Measurements from ENCODE around the gene CAMK2B.

Gene CAMK2B

DNA sequence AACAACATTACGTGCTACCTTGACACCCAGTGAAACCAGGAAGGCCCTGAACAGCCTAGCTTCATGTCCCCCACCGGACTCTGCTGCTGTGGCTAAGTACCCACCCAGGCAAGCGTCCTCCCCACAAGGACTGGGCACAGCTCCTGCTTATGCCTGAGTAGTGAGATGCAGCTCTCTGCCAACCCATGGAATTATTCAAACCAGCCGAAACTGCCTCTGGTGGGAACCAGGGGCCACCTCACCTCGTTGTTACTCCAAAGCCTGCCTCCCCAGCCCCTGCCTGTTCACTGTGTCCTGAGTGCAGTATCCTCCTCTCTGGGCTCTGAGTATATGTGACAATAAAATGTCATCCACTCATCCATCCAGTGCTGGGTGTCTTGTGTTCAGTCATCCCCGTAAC, 52.4 kb downstream of the CAMK2B start:
- no peak for DNase-seq

DNA sequence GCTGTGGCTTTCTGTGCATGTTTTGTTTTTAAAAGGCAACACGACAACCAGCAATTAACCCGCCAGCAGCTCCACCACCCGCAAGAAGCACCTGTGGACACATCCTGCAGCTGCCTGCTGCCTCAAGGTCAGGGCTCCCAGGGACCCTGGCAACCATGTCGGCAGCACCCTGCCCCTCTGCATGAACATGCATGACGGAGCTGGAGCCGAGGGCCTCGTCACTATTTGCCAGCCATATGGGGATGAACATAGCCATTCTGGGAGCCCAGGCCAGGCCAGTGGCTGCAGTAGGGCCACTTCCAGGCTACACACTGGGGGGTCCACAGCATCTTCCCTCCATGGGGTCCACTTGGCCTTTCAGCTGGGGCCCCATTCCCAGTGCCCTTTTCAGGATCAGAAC, 52.9 kb downstream of the CAMK2B start:
- DNase-seq, result no peak

DNA sequence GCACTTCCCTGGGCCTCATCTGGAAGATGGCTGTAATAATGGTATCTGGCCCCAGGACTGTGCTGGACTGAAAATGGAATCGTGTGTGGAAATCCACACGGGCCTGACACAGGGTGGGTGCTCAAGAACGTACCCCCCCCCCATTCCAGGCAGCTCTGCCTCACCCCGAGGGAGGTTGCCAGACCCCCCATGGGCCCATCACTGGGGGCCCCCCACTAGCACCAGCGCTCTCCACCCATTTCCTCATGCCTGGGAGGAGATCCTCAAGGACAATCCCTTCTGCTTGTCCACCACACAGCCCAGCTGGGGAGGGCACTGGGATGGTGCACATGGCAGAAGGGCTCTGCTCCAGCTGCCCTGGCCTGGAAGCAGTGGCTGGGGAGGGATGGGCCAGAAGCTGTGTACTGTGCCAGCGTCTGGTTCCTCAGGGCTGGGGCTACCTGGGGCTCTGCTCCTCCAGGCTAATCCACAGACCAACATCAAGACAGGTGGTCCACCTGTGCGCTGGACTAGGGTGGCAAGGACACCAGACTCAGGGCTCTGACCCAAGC, 55.4 kb downstream of the CAMK2B start:
- no peak for DNase-seq

DNA sequence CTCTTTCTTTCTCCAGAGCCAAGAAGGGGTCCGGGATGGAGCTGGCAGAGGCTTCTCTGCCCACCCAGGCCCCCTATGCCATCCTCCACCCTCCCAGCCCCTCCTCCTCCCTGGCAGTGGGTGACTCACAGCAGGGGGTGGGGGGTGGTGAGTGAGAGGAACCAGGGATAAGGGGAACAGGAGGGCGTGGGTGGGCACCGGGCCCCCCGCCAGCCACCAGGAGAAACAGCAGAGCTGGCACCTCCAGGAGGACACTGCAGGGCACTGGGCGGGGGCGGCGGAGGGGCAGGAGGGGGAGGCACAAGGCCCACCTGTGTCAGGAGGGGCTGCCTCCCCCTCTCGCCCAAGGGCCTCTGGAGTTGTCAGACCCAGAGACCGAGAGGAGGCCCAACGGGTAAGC, 56.0 kb downstream of the CAMK2B start:
- no peak for DNase-seq

DNA sequence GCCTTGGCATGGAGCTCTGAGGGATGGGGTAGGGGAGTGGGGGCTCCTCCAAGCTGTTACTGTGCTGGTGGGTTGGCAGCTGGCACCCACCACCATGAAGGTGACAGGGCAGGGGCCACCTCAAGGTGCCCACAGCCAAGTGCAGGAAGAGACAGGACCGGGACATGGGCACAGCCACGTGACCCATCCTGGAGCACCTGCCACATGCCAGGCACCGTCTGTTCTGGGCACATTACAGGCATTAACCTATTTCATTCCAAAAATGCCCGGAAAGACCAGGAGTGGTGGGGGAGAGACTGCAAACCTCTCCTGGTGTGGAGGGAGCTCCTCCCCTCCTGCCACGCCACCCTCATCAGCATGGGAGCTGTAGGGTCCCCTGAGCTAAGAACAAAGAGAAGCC, 56.7 kb downstream of the CAMK2B start:
- no peak for DNase-seq

DNA sequence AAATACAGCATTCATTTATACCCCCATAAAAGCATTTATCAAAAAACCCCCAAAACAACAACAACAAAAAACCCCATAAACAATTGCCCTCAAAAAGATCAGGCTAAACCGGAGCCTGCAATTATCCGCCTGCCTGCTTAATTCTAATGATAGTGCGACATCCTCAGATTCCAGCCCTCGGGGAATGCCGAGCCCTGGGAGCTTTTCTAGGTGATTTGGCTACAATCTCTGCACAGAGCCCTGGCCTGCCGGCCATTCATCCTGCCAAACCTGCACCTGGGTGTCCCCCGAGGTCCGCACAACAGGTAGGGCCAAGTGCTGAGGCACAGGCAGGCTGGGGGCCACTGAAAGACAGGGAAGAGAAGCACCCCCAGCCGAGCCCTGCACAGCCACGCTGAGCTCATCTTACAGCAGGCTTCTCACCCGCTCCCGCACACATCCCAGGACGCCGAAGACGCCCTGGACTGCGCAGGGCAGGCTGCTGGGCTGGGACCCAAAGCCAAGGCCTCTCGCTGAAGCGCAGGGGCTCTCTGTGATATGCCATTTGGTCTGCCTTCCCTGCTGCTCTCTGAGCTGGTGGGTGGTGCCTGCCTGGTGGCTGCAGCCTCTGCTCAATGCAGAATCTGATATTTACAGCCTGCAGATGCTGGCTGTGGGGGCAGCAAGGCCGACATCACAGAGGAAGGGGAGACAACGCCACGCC, 57.5 kb downstream of the CAMK2B start:
- DNase-seq, result no peak

DNA sequence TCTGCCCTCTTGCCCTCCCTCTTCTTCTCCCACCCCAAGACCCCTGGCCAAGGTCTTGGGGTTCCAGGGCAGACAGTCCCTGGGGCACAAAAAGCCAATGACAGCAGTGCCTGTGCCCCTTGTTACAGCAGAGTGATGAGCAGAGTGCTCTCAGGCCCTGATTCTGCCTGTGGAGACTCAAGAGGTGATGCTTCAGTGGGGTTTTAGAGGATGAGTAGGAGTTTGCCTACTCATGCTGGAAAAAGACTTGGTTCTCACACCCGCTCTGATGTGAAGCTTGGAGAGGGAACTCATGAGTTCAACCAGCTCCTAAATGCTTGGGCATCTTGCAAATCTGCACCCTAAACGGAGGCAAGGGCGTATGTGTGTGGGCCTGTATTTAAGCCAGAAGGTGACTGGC, 58.2 kb downstream of the CAMK2B start:
- no peak for DNase-seq

DNA sequence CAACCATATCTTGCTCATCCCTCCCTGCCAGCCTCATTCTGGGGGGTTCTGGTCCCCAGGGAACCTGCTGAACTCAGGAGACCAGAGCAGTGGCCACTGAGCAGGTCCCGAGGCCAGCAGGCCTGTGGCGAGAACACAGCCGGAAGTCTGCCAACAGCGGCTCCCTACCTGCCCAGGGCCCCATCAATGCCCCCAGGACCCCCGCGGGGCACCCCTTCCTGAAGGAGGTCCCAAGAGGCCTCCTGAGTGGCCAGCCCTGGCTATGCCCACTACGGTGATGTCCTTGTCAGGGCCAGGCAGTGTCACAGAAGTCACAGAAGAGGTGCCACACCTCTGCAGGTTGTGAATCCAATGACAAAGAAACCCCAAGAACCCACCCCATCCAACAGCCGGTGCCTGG, 58.9 kb downstream of the CAMK2B start:
- DNase-seq, result no peak

DNA sequence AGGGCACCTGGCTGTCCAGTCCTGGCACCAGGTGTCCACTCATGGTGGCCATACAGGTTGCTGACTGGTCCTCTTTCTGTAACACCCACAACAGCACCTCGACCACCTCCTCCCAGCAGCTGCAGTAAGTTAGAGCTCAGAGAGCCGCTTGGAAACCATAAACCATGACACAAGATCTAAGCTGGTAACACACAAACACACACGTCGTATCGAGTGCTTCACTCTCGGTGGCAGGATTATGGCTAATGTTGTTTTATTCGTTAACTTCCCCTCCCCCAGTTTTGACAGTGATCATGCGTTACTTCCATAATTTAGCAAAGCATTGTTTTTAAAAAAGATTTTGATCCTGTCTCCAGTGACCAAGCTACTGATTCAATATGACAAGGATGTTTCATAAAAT, 59.7 kb downstream of the CAMK2B start:
- no peak for DNase-seq

DNA sequence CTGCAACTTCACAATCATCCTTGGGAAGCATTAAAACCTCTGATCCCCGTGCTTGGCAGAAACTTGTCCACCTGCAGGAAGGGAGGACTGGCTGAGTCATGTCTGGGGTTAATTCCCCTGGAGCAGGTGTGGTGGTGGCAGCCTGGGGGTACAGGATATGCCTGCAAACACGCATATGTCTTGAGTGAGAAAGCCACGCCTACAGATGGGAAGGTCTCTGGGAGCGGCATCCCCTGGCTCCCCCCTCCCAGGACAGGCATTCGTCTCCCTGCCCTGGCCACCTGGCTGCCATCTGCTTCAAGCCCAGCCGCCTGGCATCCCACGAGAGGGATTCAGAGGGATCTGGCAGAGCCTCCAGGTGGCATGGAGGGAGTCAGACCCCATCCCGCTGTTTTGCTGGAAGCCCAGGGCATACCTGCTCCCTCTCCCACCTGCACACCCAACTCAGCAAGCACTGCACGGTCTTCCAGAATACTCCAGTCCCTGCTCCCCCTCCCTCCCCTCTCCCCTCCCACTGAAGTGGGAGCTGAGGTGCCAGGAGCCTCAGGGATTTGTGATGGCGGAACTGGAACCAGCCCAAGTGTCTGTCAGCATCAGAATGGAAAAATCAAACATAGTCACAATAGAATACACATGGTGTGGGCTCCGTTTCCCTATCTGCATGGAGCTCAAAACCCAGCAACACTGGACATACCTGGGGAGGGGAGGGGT, 61.0 kb downstream of the CAMK2B start:
- no peak for DNase-seq

DNA sequence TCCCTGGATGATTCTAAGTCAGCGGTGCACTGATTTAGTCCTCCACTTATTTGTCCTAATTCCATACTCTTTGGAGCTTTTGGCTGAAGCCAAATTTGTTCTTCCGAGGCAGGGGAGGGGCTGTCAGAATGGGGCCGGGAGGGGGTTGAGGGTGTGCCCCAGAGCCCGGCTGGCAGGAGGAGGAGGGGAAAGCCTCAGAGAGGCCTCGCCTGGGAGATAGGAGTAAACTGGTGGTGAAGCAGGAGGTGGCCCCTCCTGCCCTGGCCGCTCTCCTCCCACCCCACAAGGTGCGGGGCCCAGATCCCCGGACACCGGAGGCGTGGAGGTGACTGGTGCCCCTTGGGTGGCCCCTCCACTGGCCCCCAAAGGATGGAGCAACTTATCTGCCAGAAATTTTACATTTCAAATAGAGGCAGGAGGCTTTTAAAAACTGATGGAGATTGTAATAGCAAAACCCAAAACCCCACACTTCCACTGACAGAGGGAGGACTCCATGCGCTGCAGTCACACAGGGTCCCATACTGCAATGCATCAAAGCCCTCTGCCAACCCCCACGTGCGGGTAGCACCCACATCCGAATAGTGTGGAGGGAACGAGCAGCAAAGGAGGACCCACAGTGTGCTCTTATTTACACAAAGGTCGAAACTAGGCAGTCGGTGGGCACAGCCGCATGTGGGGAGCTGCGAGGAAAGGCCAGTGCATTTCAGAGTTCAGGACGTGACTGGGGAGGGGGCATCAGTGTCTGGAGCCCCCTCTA, 61.9 kb downstream of the CAMK2B start:
- DNase-seq, result no peak

DNA sequence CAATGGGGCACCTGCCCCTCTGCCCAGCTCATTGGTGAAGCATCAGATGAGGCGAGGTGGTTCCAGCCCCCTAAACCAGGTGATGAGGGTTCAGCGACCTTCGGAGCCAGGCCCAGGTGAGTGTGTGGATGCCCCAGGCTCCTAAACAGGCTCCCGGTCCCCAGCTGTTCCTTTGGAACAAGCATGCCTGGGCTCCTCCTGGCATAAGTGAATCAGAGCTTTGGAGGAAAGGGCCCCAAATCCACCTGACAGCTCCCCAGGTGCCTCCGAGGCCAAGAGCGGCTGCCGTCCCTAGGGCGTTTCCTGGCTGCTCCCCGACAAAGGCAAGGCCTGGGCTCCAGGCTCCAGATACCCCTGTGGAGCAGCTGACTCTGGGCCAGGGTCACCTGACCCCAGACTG, 63.4 kb downstream of the CAMK2B start:
- DNase-seq, result no peak

DNA sequence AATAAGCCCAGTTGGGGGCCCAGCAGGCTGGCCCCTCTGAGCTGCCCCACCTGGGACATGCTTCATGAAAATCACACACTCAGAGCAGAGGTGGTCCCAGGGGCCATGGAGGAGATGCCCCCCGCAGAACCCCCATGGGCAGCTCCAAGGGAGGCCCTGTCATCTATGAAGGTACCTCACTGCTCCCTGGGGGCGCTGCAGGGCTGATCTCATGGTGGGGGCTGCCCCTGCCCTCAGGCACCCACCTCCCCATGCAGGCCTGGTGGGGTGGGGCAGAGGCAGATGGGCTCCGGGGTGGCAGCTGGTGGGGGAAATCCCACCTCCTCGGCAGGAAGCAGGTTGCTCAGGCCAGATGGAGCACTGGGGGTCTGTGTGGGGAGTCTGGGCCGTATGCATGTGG, 64.2 kb downstream of the CAMK2B start:
- DNase-seq, result no peak

DNA sequence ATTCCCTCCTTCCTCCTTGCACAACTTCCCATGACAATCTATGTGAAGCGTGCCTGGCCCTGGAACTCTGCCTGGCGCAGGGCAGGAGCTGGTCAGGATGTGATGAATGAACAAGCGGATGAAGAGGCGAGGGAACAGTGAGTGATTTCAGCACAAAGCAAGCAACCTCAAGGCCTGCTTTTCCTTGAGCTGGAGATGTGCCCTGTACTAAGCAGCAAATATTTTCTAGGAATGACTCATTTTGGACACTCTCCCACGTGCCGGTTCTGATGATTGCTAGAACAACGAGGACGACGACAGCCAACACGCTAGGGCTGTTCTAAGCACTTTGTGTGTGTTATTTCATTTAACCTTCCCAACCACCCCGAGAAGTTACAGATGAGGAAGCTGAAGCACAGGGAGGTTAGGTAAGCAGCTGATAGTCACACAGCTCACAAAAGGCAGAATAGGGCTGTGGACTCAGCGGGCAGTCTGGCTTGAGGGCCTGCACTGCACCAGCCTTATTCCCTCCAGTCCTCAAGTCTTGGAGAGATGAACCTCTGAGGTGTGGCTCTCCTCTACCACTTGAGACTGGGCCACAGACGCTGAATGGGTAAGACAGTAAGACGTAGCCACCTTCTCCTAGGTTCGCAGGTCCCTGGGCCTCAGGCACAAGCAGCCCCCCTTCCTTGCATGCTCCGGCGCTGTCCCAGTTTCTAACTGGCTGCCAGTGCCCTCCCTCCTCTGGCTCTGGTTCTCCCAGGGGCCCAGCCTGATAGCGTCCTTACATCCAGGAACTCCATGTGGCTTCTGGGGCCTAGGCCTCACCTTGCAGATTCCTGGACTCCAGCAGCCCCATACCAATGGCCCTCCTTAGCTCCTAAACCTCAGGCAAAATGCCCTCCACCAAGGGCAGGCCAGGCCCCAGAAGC, 65.6 kb downstream of the CAMK2B start:
- no peak for DNase-seq

DNA sequence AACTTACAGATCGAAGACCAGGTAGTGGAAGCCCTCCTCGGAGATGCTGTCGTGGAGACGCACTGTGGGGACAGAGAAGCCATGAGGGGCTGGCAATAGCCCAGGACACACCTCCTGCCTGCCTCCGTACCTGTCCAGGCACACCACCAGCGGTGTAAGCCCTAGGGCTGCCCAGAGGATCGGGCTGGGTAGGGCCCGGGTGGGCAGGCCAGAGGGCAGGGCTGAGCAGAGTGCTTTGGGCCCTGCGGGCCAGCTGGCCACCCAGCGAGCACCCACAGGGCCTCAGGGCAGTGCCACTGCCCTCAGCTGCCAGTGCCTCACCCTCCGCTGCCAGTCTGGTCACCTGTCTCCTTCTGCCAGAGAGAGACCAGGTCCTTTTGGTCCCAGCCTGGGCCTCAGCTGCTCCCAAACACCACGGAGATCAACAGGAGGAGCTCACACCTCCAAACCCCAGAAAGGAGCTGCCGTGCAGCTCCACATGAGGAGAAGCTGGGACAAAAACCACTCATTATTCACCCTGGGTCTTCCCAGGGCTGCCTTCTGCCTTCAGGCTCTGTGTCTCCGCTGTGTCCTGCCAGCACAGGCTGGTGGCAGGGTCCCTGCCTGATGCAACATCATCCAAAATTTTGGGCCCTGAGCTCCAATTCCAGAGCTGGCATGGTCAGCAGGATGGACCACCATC, 66.4 kb downstream of the CAMK2B start:
- DNase-seq, result no peak

DNA sequence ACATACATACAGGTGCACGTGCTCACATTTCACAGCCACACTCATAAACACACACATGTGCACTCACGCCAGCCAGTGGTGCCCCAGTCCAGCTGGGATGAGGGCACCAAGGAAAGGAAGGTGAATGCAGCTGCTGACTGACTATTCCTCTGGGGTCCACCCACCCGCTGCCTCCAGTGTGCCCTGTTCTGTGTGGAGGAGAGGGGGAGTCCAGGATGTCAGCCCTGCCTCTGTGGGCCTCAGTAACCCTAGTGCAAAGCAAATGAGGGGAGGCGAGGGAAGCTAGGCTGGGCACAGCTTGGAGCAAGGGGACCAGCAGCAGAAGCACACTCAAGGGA, 67.0 kb downstream of the CAMK2B start:
- no peak for DNase-seq

DNA sequence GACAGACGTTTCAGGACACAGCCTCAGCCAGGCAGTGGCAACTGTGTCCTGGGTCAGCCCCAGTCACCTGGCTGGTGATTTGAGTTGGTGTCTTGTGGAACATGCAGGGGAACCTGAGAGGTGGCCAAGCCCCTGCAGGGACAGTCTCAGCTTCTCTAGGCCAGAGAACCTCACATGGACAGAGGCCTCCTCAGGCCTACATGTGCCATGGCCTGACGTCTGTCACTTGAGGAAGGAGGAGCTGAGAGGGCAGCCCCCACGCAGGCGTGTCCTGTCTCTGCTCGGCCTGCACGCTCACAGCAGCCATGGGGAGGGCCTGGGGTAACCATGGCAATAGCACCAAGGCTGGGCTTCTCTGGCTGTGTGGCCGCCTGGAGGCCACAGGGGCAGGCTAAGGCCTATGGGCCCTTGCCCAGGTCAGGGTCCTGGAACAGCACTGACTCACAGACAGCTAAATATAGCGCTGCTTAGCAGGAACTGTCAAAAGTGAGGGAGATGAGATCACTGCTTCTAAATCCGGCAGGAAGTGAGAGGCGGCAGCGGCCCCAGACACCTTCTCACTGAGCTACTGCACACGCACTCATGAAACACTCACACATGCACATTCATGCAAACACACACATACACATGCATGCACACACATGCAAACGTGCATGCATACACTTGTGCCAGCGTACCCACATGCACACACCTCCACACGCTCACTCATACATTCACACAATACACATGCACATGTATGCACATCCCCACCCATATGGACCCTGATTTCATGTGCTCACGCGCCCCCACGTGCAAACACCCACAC, 67.6 kb downstream of the CAMK2B start:
- no peak for DNase-seq

DNA sequence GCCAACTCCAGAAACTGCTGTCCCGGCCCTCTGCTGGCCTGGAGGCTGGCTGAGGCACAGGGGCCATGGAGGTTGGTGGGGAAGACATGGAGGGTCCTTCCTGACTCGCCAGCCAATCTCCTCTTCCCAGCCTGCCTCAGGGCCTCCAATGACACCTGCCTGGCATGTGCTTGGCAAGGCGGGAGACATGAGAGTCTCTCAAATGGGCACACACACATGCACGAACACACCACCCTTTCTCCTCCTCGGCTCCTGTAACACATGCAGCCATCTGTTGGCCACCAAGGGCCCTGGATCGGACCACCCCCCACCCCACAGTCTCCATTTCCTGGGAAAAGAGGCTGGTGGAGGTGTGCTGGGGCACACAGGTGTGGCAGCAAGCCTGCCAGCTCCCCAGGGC, 68.2 kb downstream of the CAMK2B start:
- DNase-seq, result no peak

DNA sequence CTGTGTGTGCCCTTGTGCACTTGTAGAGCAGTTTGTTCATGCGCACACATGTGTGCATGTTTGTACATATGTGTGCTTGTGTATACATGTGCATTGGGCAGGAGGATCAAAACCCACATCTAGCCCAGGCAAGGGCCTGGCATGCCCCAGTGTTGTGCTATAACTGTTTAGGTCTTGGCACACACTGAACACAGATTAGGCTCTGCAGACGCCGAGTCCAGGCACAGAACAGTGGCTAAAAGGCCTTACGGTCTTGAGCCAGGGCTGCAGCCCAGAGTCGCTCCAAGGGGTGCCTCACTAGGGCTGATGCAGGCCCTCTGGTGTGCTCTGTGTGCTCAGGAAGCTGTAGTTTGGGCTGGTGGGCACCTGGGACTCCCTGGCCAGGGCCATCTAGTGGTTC, 68.9 kb downstream of the CAMK2B start:
- no peak for DNase-seq

DNA sequence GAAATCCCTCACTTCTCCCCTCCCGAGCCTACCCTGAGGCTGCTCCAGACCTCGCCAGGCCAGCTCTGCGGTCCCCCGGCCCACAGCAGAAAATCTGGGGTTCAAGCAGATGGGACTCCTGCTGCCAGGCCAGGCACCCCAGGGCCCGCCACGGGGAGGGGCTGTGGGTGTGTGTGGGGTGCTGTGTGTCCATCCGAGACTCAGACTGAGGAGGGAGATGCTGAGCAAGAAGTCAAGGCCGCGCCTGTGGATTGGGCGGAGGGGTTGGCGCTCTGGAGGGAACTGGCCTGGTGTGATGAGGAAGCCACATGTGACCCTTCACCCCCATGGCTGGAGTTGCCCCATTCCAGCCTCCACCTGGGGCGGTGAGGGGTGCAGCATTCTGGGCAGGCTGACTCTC, 73.5 kb downstream of the CAMK2B start:
- no peak for DNase-seq

DNA sequence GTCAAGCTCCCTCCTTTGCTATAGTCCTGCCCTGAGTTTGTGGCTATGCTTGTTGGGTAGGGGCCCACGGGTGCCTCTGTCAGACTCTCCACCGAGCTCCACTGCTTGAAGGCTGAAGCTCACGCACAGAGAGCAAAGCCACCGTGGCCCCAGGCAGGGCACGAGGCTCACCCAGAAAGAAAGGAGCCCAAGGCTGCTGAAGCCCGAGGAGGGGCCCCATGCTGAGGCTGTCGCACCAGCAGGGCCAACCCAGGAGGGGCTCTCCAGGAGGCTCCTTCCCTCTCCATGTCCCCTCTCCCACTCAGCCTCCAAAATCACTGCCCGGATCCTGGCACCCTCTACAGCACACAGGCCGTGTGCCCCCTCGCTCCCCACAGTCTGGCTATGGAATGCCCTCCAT, 74.1 kb downstream of the CAMK2B start:
- no peak for DNase-seq

All from cortex of kidney (tissue), 1 donor.